Measurements from ENCODE around the gene EPHA5. TPM values are rescaled to one million over a fixed set of nuclear protein-coding genes. Genes with fewer than 3 reads are reported as not detected.

EPHA5 gene
- total RNA-seq, 1 donor from 2014 or later = 0.20 TPM

DNA sequence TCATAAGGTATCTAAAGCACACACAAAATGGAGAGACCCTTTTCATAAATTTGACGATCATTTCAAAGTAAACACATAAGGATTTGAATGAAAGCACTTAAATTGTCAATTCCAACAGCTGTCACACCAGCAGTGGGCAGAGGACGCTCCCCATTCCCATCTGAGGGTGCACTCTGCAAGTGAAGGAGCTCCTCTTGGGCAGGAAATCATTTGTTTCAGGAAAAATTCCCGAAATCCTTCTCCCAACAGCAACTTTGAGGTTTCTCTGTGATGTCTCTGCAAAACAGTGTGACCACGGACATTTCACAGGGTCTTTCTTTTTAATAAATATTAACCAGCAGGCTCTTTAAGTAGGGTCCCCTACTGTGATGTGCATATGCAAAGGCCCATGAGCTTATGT is 111.0 kb downstream of the EPHA5 start:
- TF ChIP-seq, protein P1, sequence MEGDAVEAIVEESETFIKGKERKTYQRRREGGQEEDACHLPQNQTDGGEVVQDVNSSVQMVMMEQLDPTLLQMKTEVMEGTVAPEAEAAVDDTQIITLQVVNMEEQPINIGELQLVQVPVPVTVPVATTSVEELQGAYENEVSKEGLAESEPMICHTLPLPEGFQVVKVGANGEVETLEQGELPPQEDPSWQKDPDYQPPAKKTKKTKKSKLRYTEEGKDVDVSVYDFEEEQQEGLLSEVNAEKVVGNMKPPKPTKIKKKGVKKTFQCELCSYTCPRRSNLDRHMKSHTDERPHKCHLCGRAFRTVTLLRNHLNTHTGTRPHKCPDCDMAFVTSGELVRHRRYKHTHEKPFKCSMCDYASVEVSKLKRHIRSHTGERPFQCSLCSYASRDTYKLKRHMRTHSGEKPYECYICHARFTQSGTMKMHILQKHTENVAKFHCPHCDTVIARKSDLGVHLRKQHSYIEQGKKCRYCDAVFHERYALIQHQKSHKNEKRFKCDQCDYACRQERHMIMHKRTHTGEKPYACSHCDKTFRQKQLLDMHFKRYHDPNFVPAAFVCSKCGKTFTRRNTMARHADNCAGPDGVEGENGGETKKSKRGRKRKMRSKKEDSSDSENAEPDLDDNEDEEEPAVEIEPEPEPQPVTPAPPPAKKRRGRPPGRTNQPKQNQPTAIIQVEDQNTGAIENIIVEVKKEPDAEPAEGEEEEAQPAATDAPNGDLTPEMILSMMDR (IDR thresholded peaks at IDR 0.05) = no peak
- no peaks in the 10 kb centered on the region for H3K36me3 ChIP-seq
- no peaks in the 10 kb centered on the region for H3K9me3 ChIP-seq
- no peak for ATAC-seq
- intact Hi-C loops (cut with DNase I) = no loop called here
- H3K27me3 ChIP-seq = no peaks in the 10 kb centered on the region
- no peak overlapping the region for H3K4me3 ChIP-seq
- no peak for DNase-seq
- no peaks in the 10 kb centered on the region for H3K4me1 ChIP-seq
- H3K27ac ChIP-seq = no peak overlapping the region

DNA sequence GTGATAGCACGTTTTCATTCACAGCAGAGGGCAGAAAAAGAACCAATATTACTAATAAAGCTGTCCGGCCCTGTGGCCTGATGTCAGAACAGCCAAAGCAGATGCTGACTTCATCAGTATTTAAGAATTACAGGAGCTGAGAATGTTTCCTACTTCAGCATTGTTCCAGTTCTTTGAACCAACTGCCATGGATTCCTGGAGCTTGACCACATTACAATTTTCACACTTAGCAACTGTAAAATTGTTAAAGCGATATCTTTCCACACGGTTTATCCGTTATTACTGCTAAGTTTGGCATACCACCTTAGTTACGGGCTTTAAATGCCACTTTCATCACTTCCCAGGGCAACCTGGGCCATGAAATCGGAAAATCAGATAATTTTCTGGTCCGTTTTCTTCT is 118.2 kb downstream of the EPHA5 start:
- TF ChIP-seq, protein P1 (IDR thresholded peaks at IDR 0.05) = no peak
- no peak for DNase-seq
- H3K4me3 ChIP-seq = no peak overlapping the region
- H3K9me3 ChIP-seq = no peaks in the 10 kb centered on the region
- no peaks in the 10 kb centered on the region for H3K36me3 ChIP-seq
- H3K27ac ChIP-seq = no peak overlapping the region
- intact Hi-C loops (cut with DNase I) = no loop called here
- no peak for ATAC-seq
- no peaks in the 10 kb centered on the region for H3K4me1 ChIP-seq
- no peaks in the 10 kb centered on the region for H3K27me3 ChIP-seq

DNA sequence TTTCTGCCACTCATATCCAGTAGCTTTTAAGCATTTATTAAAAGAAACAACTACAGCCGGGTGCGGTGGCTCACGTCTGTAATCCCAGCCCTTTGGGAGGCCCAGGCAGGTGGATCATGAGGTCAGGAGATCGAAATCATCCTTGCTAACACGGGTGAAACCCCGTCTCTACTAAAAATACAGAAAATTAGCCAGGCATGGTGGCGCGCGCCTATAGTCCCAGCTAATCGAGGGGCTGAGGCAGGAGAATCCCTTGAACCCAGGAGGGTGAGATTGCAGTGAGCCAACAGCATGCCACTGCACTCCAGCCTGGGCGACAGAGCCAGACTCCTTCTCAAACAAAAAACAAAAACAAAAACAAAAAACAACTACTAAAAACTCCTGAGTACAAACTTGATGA is 119.8 kb downstream of the EPHA5 start:
- intact Hi-C loops (cut with DNase I) = no loop called here
- H3K27me3 ChIP-seq = no peaks in the 10 kb centered on the region
- TF ChIP-seq, protein P1 (IDR thresholded peaks at IDR 0.05) = no peak
- DNase-seq (no peak), ATAC-seq (no peak)
- no peak overlapping the region for H3K4me3 ChIP-seq
- H3K27ac ChIP-seq = no peak overlapping the region
- H3K4me1 ChIP-seq = no peaks in the 10 kb centered on the region
- H3K9me3 ChIP-seq = no peaks in the 10 kb centered on the region
- H3K36me3 ChIP-seq = no peaks in the 10 kb centered on the region

DNA sequence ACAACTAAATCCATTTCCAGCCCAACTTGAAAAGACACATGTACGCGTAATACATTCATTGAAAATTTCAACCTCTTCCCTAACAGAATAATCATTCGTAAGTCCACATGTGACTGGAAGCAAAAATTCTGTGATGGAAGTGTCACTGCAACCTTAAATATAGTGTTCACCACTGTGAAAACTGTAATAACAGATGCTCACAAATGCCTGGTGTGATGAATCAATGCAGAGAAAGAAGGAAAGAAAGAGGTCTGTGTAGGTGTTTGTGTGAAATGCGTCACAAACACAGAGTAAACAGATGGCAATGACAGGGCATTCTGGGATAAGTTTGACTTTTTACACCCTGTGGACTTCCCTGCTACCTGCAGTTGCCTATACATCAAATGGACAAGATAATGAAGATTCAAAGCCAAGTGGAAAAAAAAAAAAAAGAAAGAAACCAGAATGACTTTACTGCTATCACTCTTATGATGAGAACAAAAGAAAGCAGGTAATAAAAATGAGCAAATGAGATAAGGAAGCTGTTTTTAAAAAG is 123.3 kb downstream of the EPHA5 start:
- Histone ChIP-seq H3K4me1 (no peaks in the 10 kb centered on the region), H3K27ac (no peak overlapping the region), H3K4me3 (no peak overlapping the region), H3K9me3 (no peaks in the 10 kb centered on the region), H3K27me3 (no peaks in the 10 kb centered on the region), H3K36me3 (no peaks in the 10 kb centered on the region)
- ATAC-seq (no peak), DNase-seq (no peak)
- intact Hi-C loops (cut with DNase I) = no loop called here
- TF ChIP-seq, protein P1 (IDR thresholded peaks at IDR 0.05) = no peak

- Histone ChIP-seq H3K27me3 (no peaks in the 10 kb centered on the region), H3K9me3 (no peaks in the 10 kb centered on the region), H3K4me1 (no peaks in the 10 kb centered on the region), H3K27ac (no peak overlapping the region), H3K4me3 (no peak overlapping the region), H3K36me3 (no peaks in the 10 kb centered on the region)
- DNase-seq (no peak), ATAC-seq (no peak)
- intact Hi-C loops (cut with DNase I) = no loop called here
- TF ChIP-seq, protein P1 (IDR thresholded peaks at IDR 0.05) = no peak
Observed at GRCh38 chr4:65538571-65538970, 131.7 kb downstream of the EPHA5 start.

GRCh38 chr4:65535113-65535512 is 135.2 kb downstream of the EPHA5 start:
- intact Hi-C loops (cut with DNase I) = no loop called here
- Histone ChIP-seq H3K4me1 (no peaks in the 10 kb centered on the region), H3K4me3 (no peak overlapping the region), H3K27ac (no peak overlapping the region), H3K36me3 (no peaks in the 10 kb centered on the region), H3K27me3 (no peaks in the 10 kb centered on the region), H3K9me3 (no peaks in the 10 kb centered on the region)
- DNase-seq = no peak
- no peak for ATAC-seq
- TF ChIP-seq, protein P1 (IDR thresholded peaks at IDR 0.05) = no peak

Data from upper lobe of right lung (tissue), 1 donor.